Measurements from ENCODE around the gene HAX1. TPM values are rescaled to one million over a fixed set of nuclear protein-coding genes. Genes with fewer than 3 reads are reported as not detected.
"Not testable (repeated sequence)": the region's sequence is repeated elsewhere in the genome, so short reads cannot be mapped to it uniquely, and the experiment has no call there.

The HAX1 gene
- total and polyA plus RNA-seq, 3 experiments from 2014 or later, result 145 to 153 (median 149) TPM

DNA sequence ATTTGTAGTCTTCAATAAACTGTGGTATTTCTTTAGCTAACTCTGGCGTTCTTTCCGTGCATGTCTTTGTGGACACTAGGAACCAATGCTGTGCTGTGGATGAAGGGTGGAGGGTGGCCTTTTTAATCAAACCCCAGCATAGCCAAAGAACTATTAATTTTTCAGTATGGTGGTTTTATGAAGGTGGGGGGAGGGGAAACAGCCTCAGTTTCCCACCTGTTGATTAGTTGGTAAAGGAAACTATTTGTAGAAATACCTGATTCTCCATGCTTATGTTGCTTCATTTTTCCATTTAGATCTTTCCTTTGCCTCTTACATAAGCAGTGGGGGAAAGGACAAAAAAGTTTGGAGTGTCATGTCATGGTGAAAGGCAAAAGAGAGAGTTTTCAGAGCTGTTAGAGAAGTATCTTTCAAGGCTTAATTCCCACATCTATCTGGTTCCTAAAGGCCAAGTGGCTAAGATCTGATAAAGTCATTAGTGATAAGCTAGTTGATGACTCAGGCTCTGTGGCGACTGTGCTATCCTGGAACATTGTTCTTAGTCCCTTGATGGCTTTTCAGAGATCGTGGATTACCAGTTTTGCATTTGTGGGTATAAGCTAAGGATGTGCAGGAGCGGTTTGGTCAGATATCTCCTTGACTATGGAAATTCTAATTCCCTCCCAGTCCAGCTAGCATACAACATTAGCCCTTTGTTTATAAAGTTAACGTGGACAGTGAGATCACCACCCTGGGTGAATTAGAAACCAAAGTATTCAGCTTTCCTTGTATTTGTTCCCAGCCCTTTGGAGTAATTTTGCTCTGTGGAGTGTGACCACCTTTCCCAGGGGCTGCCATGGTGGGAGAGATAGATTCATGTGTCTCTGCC, 8.7 kb upstream of the HAX1 start:
- CTCF ChIA-PET, result interaction anchor here (1.0 to 1.2 kb wide), 3 partner anchors 65 to 318 kb away, joined by 3 to 4 read pairs (median 3); partner anchors contain the start of gene DENND4B
- peaks cover 8 to 80% (median 21%) of the 10 kb centered on the region in 3 donors for H3K36me3 Mint-ChIP-seq

DNA sequence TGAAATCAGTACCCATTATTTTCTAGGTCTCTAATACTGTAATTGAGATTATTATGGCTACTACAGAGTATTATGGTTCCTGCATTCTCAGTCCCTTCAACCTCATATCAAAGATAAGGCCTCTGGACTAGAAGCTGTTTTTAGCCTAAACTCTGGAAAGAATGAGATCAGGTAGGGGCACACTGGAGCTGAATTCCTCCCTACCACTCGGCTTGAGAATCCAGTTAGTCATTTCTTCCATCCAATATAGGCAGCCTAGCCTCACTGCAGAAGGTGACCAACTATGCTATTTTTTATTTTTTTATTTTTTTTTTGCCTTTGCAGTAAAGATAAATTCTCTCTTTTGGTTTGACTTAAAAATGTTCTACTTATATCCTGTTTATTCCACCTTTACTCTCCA, 8.0 kb upstream of the HAX1 start:
- CTCF ChIA-PET, result interaction anchor here (1.0 to 1.2 kb wide), 3 partner anchors 66 to 318 kb away, joined by 3 to 4 read pairs (median 3); partner anchors contain the start of gene DENND4B
- Histone ChIP-seq H3K4me1 (ENCODE audit: insufficient read depth, low read length) (peaks cover 34% of the 10 kb centered on the region), H3K27ac (ENCODE audit: low read depth, low read length) (no peak overlapping the region), H3K27me3 (ENCODE audit: insufficient read depth, low read length, poor library complexity, severe bottlenecking) (no peaks in the 10 kb centered on the region), H3K36me3 (ENCODE audit: insufficient read depth, low read length) (peaks cover 54% of the 10 kb centered on the region), H3K9me3 (ENCODE audit: low read length) (no peaks in the 10 kb centered on the region), H3K4me3 (ENCODE audit: low read length) (no peak overlapping the region)
- Mint-ChIP-seq H3K27ac (peak overlapping the region; percentile 62 to 91 (median 84)), H3K4me3 (no peak overlapping the region), H3K4me1 (peaks cover 23 to 38% (median 32%) of the 10 kb centered on the region in 3 donors), H3K9me3 (no peaks in the 10 kb centered on the region), H3K36me3 (peaks cover 8 to 80% (median 21%) of the 10 kb centered on the region in 3 donors), H3K27me3 (no peaks in the 10 kb centered on the region)
- no peak for DNase-seq
- POLR2A ChIA-PET, result interaction anchor here (0.9 kb wide), 1 partner anchor 71 kb away, joined by 3 read pairs; no protein-coding TSS in a partner anchor

More for the DNA sequence above, 8.7 kb upstream of the HAX1 start:
- Mint-ChIP-seq H3K27ac (peak overlapping the region; percentile 53 to 91 (median 78)), H3K4me1 (peaks cover 23 to 38% (median 32%) of the 10 kb centered on the region in 3 donors), H3K27me3 (no peaks in the 10 kb centered on the region), H3K4me3 (no peak overlapping the region), H3K9me3 (no peaks in the 10 kb centered on the region)
- Histone ChIP-seq H3K9me3 (ENCODE audit: low read length) (no peaks in the 10 kb centered on the region), H3K4me3 (ENCODE audit: low read length) (no peak overlapping the region), H3K4me1 (ENCODE audit: insufficient read depth, low read length) (peaks cover 34% of the 10 kb centered on the region), H3K27me3 (ENCODE audit: insufficient read depth, low read length, poor library complexity, severe bottlenecking) (no peaks in the 10 kb centered on the region), H3K27ac (ENCODE audit: low read depth, low read length) (no peak overlapping the region), H3K36me3 (ENCODE audit: insufficient read depth, low read length) (peaks cover 56% of the 10 kb centered on the region)
- POLR2A ChIA-PET, result no interaction called here
- no peak for DNase-seq

DNA sequence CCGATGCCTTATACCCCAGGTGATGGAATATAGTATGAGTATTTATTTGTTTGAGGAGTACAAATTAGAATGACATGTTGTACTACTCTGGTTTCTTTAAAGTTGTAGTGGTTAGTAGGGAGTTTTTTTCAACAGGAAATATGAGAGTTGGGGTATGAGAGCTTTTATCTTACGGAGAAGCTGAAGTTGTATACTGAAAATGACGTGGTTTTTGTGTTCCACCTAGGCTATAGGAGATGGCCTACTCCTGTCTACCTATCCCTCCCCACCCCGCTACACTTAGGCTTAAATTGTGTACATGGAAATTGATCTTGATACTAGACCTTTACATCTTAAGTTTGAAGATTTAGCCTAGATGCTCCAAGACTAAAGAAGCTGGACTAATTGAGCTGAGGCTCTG, 6.8 kb upstream of the HAX1 start:
- ChIA-PET CTCF (interaction anchor here (1.0 to 1.6 kb wide), 2 partner anchors 66 to 69 kb away, joined by 3 to 4 read pairs; no protein-coding TSS in a partner anchor), POLR2A (interaction anchor here (0.9 to 1.2 kb wide), 4 partner anchors 43 to 70 kb away, joined by 3 read pairs; no protein-coding TSS in a partner anchor)
- Histone ChIP-seq H3K27me3 (ENCODE audit: insufficient read depth, low read length, poor library complexity, severe bottlenecking) (no peaks in the 10 kb centered on the region), H3K27ac (ENCODE audit: low read depth, low read length) (no peak overlapping the region), H3K4me1 (ENCODE audit: insufficient read depth, low read length) (peaks cover 34% of the 10 kb centered on the region), H3K4me3 (ENCODE audit: low read length) (peak overlapping the region; percentile 24), H3K9me3 (ENCODE audit: low read length) (no peaks in the 10 kb centered on the region), H3K36me3 (ENCODE audit: insufficient read depth, low read length) (peaks cover 43% of the 10 kb centered on the region)
- Mint-ChIP-seq H3K36me3 (peaks cover 8 to 79% (median 15%) of the 10 kb centered on the region in 3 donors), H3K4me3 (peak overlapping the region in 4 of 7 donors; percentile 4 to 20 (median 11)), H3K9me3 (no peaks in the 10 kb centered on the region), H3K27ac (peak overlapping the region; percentile 47 to 96 (median 84)), H3K27me3 (peaks cover 0 to 3% of the 10 kb centered on the region in 2 donors), H3K4me1 (peaks cover 23 to 38% (median 32%) of the 10 kb centered on the region in 3 donors)
- peak in 2 of 5 donors; percentile 37 to 75 for DNase-seq

DNA sequence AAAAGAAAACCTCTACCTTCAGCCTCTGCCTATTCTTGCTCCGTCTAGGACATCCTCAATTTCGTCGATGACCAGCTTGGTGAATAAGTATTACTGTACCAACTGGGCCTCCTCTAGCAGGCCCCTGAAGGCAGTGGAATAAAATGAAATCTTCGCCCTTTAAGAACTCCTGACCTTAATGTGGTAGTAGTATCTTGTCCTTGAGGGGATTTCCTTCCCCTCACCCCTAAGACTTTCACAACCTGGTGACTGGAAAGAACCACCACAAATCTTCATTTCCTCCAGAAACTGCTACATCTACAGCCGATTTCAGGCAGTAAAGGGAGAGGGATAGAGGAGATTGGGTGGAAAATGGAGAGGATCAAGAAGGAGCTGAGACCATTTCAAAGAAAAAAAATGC, 1.6 kb upstream of the HAX1 start:
- H3K27me3 ChIP-seq (ENCODE audit: insufficient read depth, low read length, poor library complexity, severe bottlenecking), result no peaks in the 10 kb centered on the region
- Mint-ChIP-seq H3K27ac (peak overlapping the region; percentile 71 to 99 (median 92)), H3K9me3 (no peaks in the 10 kb centered on the region), H3K36me3 (peaks cover 7 to 67% (median 13%) of the 10 kb centered on the region in 3 donors), H3K27me3 (peaks cover 0 to 3% of the 10 kb centered on the region in 2 donors), H3K4me3 (peak overlapping the region; percentile 25 to 80 (median 52)), H3K4me1 (peaks cover 38 to 52% (median 45%) of the 10 kb centered on the region in 3 donors)
- no peak overlapping the region for H3K27ac ChIP-seq (ENCODE audit: low read depth, low read length)
- H3K36me3 ChIP-seq (ENCODE audit: insufficient read depth, low read length), result peaks cover 26% of the 10 kb centered on the region
- H3K4me1 ChIP-seq (ENCODE audit: insufficient read depth, low read length), result peaks cover 32% of the 10 kb centered on the region
- H3K4me3 ChIP-seq (ENCODE audit: low read length), result no peak overlapping the region
- ChIA-PET POLR2A (interaction anchor here (1.3 kb wide), 1 partner anchor 64 kb away, joined by 4 read pairs; no protein-coding TSS in a partner anchor), CTCF (interaction anchor here (0.6 to 4.8 kb wide), 7 partner anchors 49 to 275 kb away, joined by 3 to 37 read pairs (median 9); partner anchors contain the start of gene ATP8B2)
- no peaks in the 10 kb centered on the region for H3K9me3 ChIP-seq (ENCODE audit: low read length)
- no peak for DNase-seq

DNA sequence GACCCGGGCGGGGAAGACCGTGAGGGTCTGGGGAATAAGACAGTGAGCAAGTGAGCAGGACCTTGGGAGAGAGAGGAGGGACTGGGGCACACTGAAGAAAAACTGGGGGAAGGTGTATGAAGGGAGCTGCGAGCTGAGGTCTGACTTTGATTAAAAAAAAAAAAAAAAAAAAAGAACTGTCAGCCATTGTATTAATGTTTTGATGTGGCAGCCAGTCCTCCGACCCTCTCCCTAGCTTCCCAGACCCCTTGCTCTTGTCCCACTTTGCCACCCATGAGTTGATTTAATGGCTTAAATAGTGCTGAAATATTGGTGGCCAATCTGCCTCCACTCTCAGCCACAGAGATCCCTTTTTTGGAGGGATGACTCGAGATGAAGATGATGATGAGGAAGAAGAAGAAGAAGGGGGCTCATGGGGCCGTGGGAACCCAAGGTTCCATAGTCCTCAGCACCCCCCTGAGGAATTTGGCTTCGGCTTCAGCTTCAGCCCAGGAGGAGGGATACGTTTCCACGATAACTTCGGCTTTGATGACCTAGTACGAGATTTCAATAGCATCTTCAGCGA, 652 bp downstream of the HAX1 start:
- Histone ChIP-seq H3K4me1 (ENCODE audit: insufficient read depth, low read length) (peaks cover 19% of the 10 kb centered on the region), H3K36me3 (ENCODE audit: insufficient read depth, low read length) (peaks cover 26% of the 10 kb centered on the region), H3K9me3 (ENCODE audit: low read length) (no peaks in the 10 kb centered on the region), H3K27me3 (ENCODE audit: insufficient read depth, low read length, poor library complexity, severe bottlenecking) (no peaks in the 10 kb centered on the region), H3K4me3 (ENCODE audit: low read length) (peak overlapping the region; percentile 92), H3K27ac (ENCODE audit: low read depth, low read length) (peak overlapping the region; percentile 88)
- ChIA-PET POLR2A (interaction anchor here (0.5 to 0.9 kb wide), 3 partner anchors 28 to 62 kb away, joined by 3 to 6 read pairs (median 4); a partner anchor contains a TSS), CTCF (interaction anchor here (0.9 to 4.8 kb wide), 5 partner anchors 51 to 190 kb away, joined by 3 to 37 read pairs (median 4); no protein-coding TSS in a partner anchor)
- Mint-ChIP-seq H3K4me1 (peaks cover 35 to 41% (median 40%) of the 10 kb centered on the region in 3 donors), H3K36me3 (peaks cover 7 to 58% (median 13%) of the 10 kb centered on the region in 3 donors), H3K27ac (peak overlapping the region; percentile 94 to 99 (median 99)), H3K27me3 (peaks cover 0 to 3% of the 10 kb centered on the region in 2 donors), H3K9me3 (no peaks in the 10 kb centered on the region), H3K4me3 (peak overlapping the region; percentile 94 to 99 (median 98))
- no peak for DNase-seq

DNA sequence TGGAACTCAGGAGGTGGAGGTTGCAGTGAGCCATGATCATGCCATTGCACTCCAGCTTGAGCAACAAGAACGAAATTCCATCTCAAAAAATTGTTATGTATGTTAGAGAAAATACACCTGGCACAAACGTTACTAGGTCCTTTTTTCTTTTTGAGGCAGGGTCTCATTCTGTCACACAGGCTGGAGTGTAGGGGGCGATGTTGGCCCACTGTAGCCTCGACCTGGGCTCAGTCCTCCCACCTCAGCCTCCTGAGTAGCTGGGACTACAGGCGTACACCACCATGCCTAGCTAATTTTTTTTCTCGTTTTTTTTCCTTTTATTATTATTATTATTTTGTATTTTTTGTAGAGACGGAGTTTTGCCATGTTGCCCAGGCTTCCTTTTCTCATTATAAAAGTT, 4.4 kb downstream of the HAX1 start:
- Mint-ChIP-seq H3K27me3 (peaks cover 0 to 2% of the 10 kb centered on the region in 2 donors), H3K27ac (peak overlapping the region in 2 of 8 donors; percentile 32 to 60), H3K4me3 (no peak overlapping the region), H3K4me1 (peaks cover 29 to 32% (median 29%) of the 10 kb centered on the region in 3 donors), H3K36me3 (peaks cover 7 to 32% (median 11%) of the 10 kb centered on the region in 3 donors), H3K9me3 (no peaks in the 10 kb centered on the region)
- peaks cover 13% of the 10 kb centered on the region for H3K4me1 ChIP-seq (ENCODE audit: insufficient read depth, low read length)
- peaks cover 17% of the 10 kb centered on the region for H3K36me3 ChIP-seq (ENCODE audit: insufficient read depth, low read length)
- H3K27me3 ChIP-seq (ENCODE audit: insufficient read depth, low read length, poor library complexity, severe bottlenecking), result no peaks in the 10 kb centered on the region
- DNase-seq, result no peak
- H3K4me3 ChIP-seq (ENCODE audit: low read length), result no peak overlapping the region
- CTCF ChIA-PET, result interaction anchor here (0.8 to 1.9 kb wide), 6 partner anchors 19 to 69 kb away, joined by 3 to 6 read pairs (median 4); partner anchors contain the start of gene ATP8B2
- no peaks in the 10 kb centered on the region for H3K9me3 ChIP-seq (ENCODE audit: low read length)
- H3K27ac ChIP-seq (ENCODE audit: low read depth, low read length), result no peak overlapping the region
- POLR2A ChIA-PET, result interaction anchor here (0.8 kb wide), 1 partner anchor 58 kb away, joined by 4 read pairs; no protein-coding TSS in a partner anchor

DNA sequence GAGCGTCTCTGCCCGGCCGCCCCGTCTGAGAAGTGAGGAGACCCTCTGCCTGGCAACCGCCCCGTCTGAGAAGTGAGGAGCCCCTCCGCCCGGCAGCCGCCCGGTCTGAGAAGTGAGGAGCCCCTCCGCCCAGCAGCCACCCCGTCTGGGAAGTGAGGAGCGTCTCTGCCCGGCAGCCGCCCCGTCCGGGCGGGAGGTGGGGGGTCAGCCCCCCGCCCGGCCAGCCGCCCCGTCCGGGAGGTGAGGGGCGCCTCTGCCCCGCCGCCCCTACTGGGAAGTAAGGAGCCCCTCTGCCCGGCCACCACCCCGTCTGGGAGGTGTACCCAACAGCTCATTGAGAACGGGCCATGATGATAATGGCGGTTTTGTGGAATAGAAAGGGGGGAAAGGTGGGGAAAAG, 15.2 kb downstream of the HAX1 start:
- H3K4me3 ChIP-seq (ENCODE audit: low read length); H3K27ac ChIP-seq (ENCODE audit: low read depth, low read length); H3K36me3 ChIP-seq (ENCODE audit: insufficient read depth, low read length); H3K27ac Mint-ChIP-seq; H3K4me1 ChIP-seq (ENCODE audit: insufficient read depth, low read length); H3K27me3 ChIP-seq (ENCODE audit: insufficient read depth, low read length, poor library complexity, severe bottlenecking); POLR2A ChIA-PET; H3K4me3 Mint-ChIP-seq; H3K4me1 Mint-ChIP-seq; H3K9me3 ChIP-seq (ENCODE audit: low read length); DNase-seq; H3K36me3 Mint-ChIP-seq; H3K9me3 Mint-ChIP-seq; CTCF ChIA-PET: not testable (repeated sequence)
- peaks cover 5 to 11% of the 10 kb centered on the region in 2 donors for H3K27me3 Mint-ChIP-seq

Data from CD8-positive, alpha-beta memory T cell (primary cell).